Measurements from ENCODE around the gene WDFY2.

DNA sequence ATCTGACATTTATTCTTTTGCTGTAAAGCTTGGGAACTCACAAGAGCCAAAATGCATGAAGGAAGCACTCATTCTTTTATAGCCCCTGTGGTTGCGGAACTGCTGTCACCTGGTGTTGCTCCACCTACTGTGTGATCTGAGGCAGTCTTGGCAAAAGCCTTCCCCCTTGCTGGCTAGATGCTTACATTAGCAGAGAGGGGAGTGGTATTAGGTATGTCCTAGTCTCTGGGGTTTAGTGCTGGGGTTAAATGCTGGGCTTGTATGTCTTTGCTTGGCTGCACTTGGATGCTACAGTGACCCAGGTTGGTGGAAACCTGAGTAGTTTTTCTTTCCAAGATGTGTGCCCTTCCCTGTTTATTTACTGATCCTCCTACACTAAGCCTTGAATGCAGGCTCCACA is 99.3 kb downstream of the WDFY2 start:
- no peak for TF ChIP-seq SP1 (IDR thresholded peaks at IDR 0.05)
- TF ChIP-seq ELF4 (IDR thresholded peaks at IDR 0.05) = no peak
- TF ChIP-seq HDGF (IDR thresholded peaks at IDR 0.05; ENCODE audit: borderline replicate concordance) = no peak
- no peak for TF ChIP-seq CTBP1 (IDR thresholded peaks at IDR 0.05; ENCODE audit: borderline replicate concordance)
- TF ChIP-seq NFRKB (IDR thresholded peaks at IDR 0.05) = no peak
- TF ChIP-seq PKNOX1 (IDR thresholded peaks at IDR 0.05) = no peak
- TF ChIP-seq FOXM1 (IDR thresholded peaks at IDR 0.05; ENCODE audit: borderline replicate concordance) = no peak
- TF ChIP-seq TARDBP (IDR thresholded peaks at IDR 0.05) = no peak
- no peak for TF ChIP-seq LEF1 (IDR thresholded peaks at IDR 0.05; ENCODE audit: borderline replicate concordance)
- no peak for TF ChIP-seq ZNF384 (IDR thresholded peaks at IDR 0.05)
